Gastroesophageal sphincter (tissue), 4 donors: ENCODE measurements around the gene DPH6. TPM values are rescaled to one million over a fixed set of nuclear protein-coding genes. Genes with fewer than 3 reads are reported as not detected.

Experiments
- ATAC-seq: fragments of 150-250 bp; one replicate; pipeline ENCODE4 v1.9.1; 2016; ENCODE audit warnings: mild to moderate bottlenecking, moderate library complexity
- H3K27ac ChIP-seq, 4 donors: fragments of 200-600 bp; sonication (generic) in 3 of 4; 1 replicate in 3 of 4; 2 replicates in 1 of 4; pipeline ENCODE4 v1.5.1; 2016 to 2019
- H3K27me3 ChIP-seq: fragments of 200-600 bp; sonication (generic); one replicate; pipeline ENCODE4 v1.5.1; 2019
- H3K36me3 ChIP-seq, 2 donors: fragments of 200-600 bp; sonication (generic); one replicate each; pipeline ENCODE4 v1.5.1; 2019; ENCODE audit warnings: control low read depth in 1 of 2
- H3K4me1 ChIP-seq, 3 donors: fragments of 200-600 bp; sonication (generic); 1 replicate in 2 of 3; 2 replicates in 1 of 3; pipeline ENCODE4 v1.5.1; 2016 to 2019; ENCODE audit warnings: control low read depth in 2 of 3
- H3K4me3 ChIP-seq, 2 donors: fragments of 200-600 bp; sonication (generic); one replicate each; pipeline ENCODE4 v1.5.1; 2019; ENCODE audit warnings: mild to moderate bottlenecking in 1 of 2, moderate library complexity in 1 of 2
- H3K9me3 ChIP-seq, 3 donors: fragments of 200-600 bp; sonication (generic); one replicate each; pipeline ENCODE4 v1.5.1; 2017 to 2019; ENCODE audit warnings: control low read depth in 2 of 3
- EP300 ChIP-seq: sonication (generic); formaldehyde crosslinking; IDR thresholded peaks from one replicate; pipeline ENCODE4 v1.6.1; 2017; ENCODE audit warnings: antibody characterized with exemption, mild to moderate bottlenecking
- POLR2A ChIP-seq, 2 donors: fragments of 450-650 bp; IDR thresholded peaks; one replicate each; pipeline ENCODE4 v1.6.1; 2017; ENCODE audit warnings: antibody characterized with exemption in 2 of 2, mild to moderate bottlenecking in 2 of 2, moderate library complexity in 1 of 2
- POLR2AphosphoS5 ChIP-seq: sonication (generic); formaldehyde crosslinking; IDR thresholded peaks from one replicate; pipeline ENCODE4 v1.6.1; 2017; ENCODE audit warnings: antibody characterized with exemption
- WGBS, 2 donors: methylation state at CpG; one replicate each; pipeline ENCODE4 v1.1.5; 2018; ENCODE audit warnings: low coverage in 1 of 2; 5-methylcytosine and 5-hydroxymethylcytosine counted together
- total RNA-seq, 4 donors: library from RNA; depleted of rRNA; stranded (reverse); fragments of >200 nt; gene quantifications; one replicate each; pipeline ENCODE4 v1.1.0, GENCODE V29; 2016
- TF ChIP-seq, protein P1 (sequence below), 4 experiments: fragments of 200-600 bp in 2 of 4; fragments of 450-650 bp in 2 of 4; sonication (generic) in 1 of 4; IDR thresholded peaks; one replicate each; pipeline ENCODE4 v1.5.1; 2017 to 2019; ENCODE audit warnings: antibody characterized with exemption in 4 of 4, mild to moderate bottlenecking in 2 of 4, moderate library complexity in 2 of 4

DPH6 gene
- total RNA-seq, 4 donors from 2014 or later, result 5.4 to 46.2 (median 17.7) TPM

DNA sequence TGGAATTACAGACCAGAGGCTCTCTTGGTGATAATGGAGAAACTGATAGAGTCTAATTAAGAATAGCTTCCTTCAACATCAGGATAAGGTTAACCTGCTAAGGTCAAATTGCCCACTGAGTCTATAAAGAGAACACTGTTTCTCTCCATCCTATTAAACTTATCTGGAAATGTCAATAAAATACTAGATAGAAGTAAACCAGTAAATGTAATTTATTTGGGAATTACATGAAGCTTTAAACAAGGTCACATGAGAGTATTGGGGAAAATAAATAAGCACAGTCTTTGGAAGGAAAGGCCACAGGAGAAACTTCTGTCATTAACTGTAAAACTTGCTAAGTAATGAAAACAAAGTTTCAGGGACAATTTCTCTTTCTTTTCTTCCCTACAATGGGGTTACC, 118.5 kb downstream of the DPH6 start:
- no peak for ATAC-seq

DNA sequence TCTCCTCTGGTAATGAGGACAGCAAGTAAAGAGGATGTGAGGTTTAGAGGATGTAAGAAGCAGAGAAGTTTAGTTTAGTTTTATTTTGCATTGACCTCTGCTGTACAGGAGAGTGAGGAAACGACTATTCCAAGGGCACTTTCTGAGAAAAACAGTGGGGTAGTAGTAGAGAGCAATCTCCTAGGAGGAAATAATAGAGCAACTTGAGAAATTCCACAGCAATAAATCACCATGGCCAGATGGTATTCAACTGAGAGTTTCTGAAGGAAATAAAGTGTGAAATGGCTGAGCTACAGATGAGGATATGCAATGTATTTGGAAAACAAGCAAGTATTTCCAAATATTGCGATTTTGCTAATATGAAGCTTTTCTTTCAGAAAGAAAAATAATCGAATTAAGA, 118.9 kb downstream of the DPH6 start:
- WGBS, 2 donors, result 59 to 67% methylated on average over 3 of the region's 3 CpGs
- Histone ChIP-seq H3K4me1 (no peaks in the 10 kb centered on the region), H3K4me3 (no peak overlapping the region), H3K36me3 (no peaks in the 10 kb centered on the region), H3K27me3 (no peaks in the 10 kb centered on the region), H3K9me3 (no peaks in the 10 kb centered on the region), H3K27ac (no peak overlapping the region)
- no peak for ATAC-seq
- TF ChIP-seq, protein P1, sequence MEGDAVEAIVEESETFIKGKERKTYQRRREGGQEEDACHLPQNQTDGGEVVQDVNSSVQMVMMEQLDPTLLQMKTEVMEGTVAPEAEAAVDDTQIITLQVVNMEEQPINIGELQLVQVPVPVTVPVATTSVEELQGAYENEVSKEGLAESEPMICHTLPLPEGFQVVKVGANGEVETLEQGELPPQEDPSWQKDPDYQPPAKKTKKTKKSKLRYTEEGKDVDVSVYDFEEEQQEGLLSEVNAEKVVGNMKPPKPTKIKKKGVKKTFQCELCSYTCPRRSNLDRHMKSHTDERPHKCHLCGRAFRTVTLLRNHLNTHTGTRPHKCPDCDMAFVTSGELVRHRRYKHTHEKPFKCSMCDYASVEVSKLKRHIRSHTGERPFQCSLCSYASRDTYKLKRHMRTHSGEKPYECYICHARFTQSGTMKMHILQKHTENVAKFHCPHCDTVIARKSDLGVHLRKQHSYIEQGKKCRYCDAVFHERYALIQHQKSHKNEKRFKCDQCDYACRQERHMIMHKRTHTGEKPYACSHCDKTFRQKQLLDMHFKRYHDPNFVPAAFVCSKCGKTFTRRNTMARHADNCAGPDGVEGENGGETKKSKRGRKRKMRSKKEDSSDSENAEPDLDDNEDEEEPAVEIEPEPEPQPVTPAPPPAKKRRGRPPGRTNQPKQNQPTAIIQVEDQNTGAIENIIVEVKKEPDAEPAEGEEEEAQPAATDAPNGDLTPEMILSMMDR (IDR thresholded peaks at IDR 0.05), result no peak
- TF ChIP-seq EP300, result no peak
- no peak for TF ChIP-seq POLR2AphosphoS5
- TF ChIP-seq POLR2A (IDR thresholded peaks at IDR 0.05), result no peak

More for the DNA sequence above, 118.5 kb downstream of the DPH6 start:
- no peak overlapping the region for H3K27ac ChIP-seq
- TF ChIP-seq, protein P1 (IDR thresholded peaks at IDR 0.05), result no peak
- no peak for TF ChIP-seq EP300
- TF ChIP-seq POLR2A (IDR thresholded peaks at IDR 0.05), result no peak
- TF ChIP-seq POLR2AphosphoS5, result no peak
- H3K4me3 ChIP-seq, result no peak overlapping the region
- H3K4me1 ChIP-seq, result no peaks in the 10 kb centered on the region
- no peaks in the 10 kb centered on the region for H3K36me3 ChIP-seq
- H3K27me3 ChIP-seq, result no peaks in the 10 kb centered on the region
- H3K9me3 ChIP-seq, result no peaks in the 10 kb centered on the region

DNA sequence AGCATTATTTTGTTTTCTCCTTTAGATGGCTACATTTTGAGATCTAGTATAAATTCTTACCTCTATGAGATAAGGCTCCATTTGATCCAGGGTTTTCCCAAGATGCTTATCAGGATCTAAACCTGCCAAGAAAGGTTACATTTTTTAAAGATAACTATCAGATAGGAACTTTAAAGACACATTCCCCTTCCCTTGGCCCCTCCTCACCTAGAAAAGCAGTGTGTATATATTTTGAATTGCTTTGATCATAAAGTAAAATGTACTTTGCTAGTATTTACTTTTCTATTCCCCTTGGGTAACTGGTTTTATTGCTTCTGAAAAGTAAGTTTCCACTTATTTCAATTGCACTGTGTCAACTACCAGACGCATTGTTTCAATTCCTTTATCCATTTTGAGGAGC, 135.2 kb downstream of the DPH6 start:
- Histone ChIP-seq H3K27me3 (no peaks in the 10 kb centered on the region), H3K4me1 (no peaks in the 10 kb centered on the region), H3K9me3 (no peaks in the 10 kb centered on the region), H3K36me3 (peaks cover 0 to 10% of the 10 kb centered on the region in 2 donors), H3K4me3 (no peak overlapping the region), H3K27ac (no peak overlapping the region)
- TF ChIP-seq, protein P1 (IDR thresholded peaks at IDR 0.05), result no peak
- TF ChIP-seq POLR2AphosphoS5 (no peak), EP300 (no peak), POLR2A (IDR thresholded peaks at IDR 0.05) (no peak)
- ATAC-seq, result no peak
- WGBS, 2 donors, result 100% methylated on average over 1 of the region's 1 CpG

DNA sequence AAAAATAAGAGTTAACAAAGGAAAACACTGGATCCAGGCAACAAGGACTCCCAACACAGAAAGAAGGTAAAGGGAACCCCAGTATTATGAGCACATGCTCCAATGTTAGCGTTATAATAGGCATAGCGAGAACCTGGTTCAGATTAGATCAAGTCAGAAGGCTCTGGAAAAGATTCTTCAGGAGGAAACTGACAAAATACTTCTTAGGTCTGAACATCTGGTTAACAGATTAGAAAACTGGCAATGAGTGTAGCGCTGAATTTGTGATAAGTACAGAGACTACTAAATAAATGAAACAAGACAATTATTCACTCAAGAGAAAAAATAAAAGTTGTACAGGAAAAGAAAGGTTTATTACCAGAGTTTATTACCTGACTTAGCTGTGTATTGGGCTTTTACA, 146.1 kb downstream of the DPH6 start:
- H3K4me3 ChIP-seq, result no peak overlapping the region
- peaks cover 0 to 11% of the 10 kb centered on the region in 2 donors for H3K36me3 ChIP-seq
- TF ChIP-seq POLR2AphosphoS5 (no peak), POLR2A (IDR thresholded peaks at IDR 0.05) (no peak), EP300 (no peak)
- TF ChIP-seq, protein P1 (IDR thresholded peaks at IDR 0.05), result no peak
- H3K9me3 ChIP-seq, result no peaks in the 10 kb centered on the region
- no peaks in the 10 kb centered on the region for H3K4me1 ChIP-seq
- 78 to 80% methylated on average over 3 of the region's 3 CpGs for WGBS, 2 donors
- ATAC-seq, result no peak
- H3K27ac ChIP-seq, result no peak overlapping the region
- H3K27me3 ChIP-seq, result no peaks in the 10 kb centered on the region

DNA sequence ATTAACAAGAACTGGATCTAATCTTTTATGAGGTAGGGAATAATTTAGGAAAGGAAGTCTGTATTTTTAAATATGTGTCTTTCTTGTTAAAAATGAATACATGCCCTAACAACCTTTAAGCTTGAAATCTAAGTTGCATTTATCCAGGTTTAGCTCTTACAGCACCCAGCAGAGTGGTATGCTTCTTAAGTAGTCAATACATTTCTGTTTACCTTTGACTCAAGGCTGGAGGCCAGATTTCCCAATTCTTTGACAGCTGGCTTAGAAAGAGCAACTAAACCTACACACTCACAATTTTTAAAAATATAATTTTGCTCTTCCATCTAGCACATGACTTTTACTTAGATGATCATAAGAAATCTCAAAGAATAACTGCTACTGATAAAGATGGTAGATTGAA, 148.9 kb downstream of the DPH6 start:
- no peaks in the 10 kb centered on the region for H3K9me3 ChIP-seq
- no peaks in the 10 kb centered on the region for H3K27me3 ChIP-seq
- TF ChIP-seq EP300 (no peak), POLR2A (IDR thresholded peaks at IDR 0.05) (no peak), POLR2AphosphoS5 (no peak)
- TF ChIP-seq, protein P1 (IDR thresholded peaks at IDR 0.05), result no peak
- peaks cover 0 to 8% of the 10 kb centered on the region in 2 donors for H3K36me3 ChIP-seq
- no peak overlapping the region for H3K27ac ChIP-seq
- no peaks in the 10 kb centered on the region for H3K4me1 ChIP-seq
- no peak overlapping the region for H3K4me3 ChIP-seq
- ATAC-seq, result no peak
